ENCODE data around the gene NOL4L. TPM values are rescaled to one million over a fixed set of nuclear protein-coding genes. Genes with fewer than 3 reads are reported as not detected.
A peak's percentile ranks its signal among the peaks of the same experiment; 100 is the strongest.

Gene NOL4L
- total RNA-seq, 1 experiment from 2014 or later: 31.7 TPM

GRCh38 chr20:32511358-32512046, 73.6 kb downstream of the NOL4L start:
- no CpG with 5 or more reads among the region's 12 CpGs for WGBS (ENCODE audit: extremely low coverage, insufficient read length, low lambda C conversion rate)
- Histone ChIP-seq H2AFZ (ENCODE audit: low read length) (no peak overlapping the region), H3K9ac (ENCODE audit: extremely low read depth, insufficient read length, low read length) (no peak overlapping the region), H4K5ac (ENCODE audit: insufficient read length, low read depth, low read length) (no peak overlapping the region), H3K4me2 (ENCODE audit: insufficient read depth, insufficient read length, low read length) (no peak overlapping the region), H4K8ac (replicated peaks; ENCODE audit: insufficient read length, low read depth, low read length) (no peak overlapping the region), H2BK15ac (ENCODE audit: low read depth, low read length) (no peak overlapping the region), H2BK20ac (ENCODE audit: low read depth, low read length, poor library complexity, severe bottlenecking) (no peak overlapping the region), H4K91ac (ENCODE audit: insufficient read length, low read depth, low read length) (no peak overlapping the region), H3K18ac (ENCODE audit: insufficient read length, low read depth, low read length) (no peak overlapping the region), H2BK12ac (ENCODE audit: insufficient read length, low read depth, low read length) (no peak overlapping the region), H2BK120ac (ENCODE audit: low read depth, low read length, poor library complexity, severe bottlenecking) (no peak overlapping the region), H3K27me3 (ENCODE audit: insufficient read depth, low read length) (no peaks in the 10 kb centered on the region), H2AK5ac (ENCODE audit: insufficient read length, low read length) (no peak overlapping the region), H3T11ph (ENCODE audit: low read length) (no peak overlapping the region), H3K9me3 (ENCODE audit: control insufficient read depth, low read depth, low read length) (no peaks in the 10 kb centered on the region), H3K79me2 (ENCODE audit: insufficient read depth, low read length) (no peaks in the 10 kb centered on the region), H3K79me1 (ENCODE audit: insufficient read depth, low read depth, low read length, poor library complexity, severe bottlenecking) (no peaks in the 10 kb centered on the region), H3K4ac (ENCODE audit: low read depth, low read length) (no peak overlapping the region), H3K14ac (ENCODE audit: insufficient read depth, low read length) (peak overlapping the region; percentile 24), H3K23me2 (ENCODE audit: insufficient read length, low read depth, low read length, poor library complexity, severe bottlenecking) (no peaks in the 10 kb centered on the region), H3K27ac (ENCODE audit: insufficient read length, low read depth, low read length) (no peak overlapping the region), H3K23ac (ENCODE audit: insufficient read length, low read depth, low read length) (no peak overlapping the region), H4K20me1 (ENCODE audit: control insufficient read depth, insufficient read depth, insufficient read length) (no peaks in the 10 kb centered on the region), H3K4me1 (ENCODE audit: insufficient read depth, low read length) (no peaks in the 10 kb centered on the region; the same call in 1 of the 2 replicates), H2BK5ac (ENCODE audit: insufficient read length, low read length) (no peak overlapping the region), H3K56ac (ENCODE audit: insufficient read length, low read depth, low read length) (no peak overlapping the region)
- H3K9me3 Mint-ChIP-seq: no peaks in the 10 kb centered on the region
- H3K27me3 Mint-ChIP-seq (ENCODE audit: low read depth): peaks cover 24% of the 10 kb centered on the region
- 0 out of 7 replicates have a peak overlapping the region, but pooled peaks of 1 of the 3 experiments have one; percentile 40 for H3K27ac Mint-ChIP-seq
- TF ChIP-seq, protein P1, sequence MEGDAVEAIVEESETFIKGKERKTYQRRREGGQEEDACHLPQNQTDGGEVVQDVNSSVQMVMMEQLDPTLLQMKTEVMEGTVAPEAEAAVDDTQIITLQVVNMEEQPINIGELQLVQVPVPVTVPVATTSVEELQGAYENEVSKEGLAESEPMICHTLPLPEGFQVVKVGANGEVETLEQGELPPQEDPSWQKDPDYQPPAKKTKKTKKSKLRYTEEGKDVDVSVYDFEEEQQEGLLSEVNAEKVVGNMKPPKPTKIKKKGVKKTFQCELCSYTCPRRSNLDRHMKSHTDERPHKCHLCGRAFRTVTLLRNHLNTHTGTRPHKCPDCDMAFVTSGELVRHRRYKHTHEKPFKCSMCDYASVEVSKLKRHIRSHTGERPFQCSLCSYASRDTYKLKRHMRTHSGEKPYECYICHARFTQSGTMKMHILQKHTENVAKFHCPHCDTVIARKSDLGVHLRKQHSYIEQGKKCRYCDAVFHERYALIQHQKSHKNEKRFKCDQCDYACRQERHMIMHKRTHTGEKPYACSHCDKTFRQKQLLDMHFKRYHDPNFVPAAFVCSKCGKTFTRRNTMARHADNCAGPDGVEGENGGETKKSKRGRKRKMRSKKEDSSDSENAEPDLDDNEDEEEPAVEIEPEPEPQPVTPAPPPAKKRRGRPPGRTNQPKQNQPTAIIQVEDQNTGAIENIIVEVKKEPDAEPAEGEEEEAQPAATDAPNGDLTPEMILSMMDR (conservative IDR thresholded peaks at IDR 0.05): no peak
- no peaks in the 10 kb centered on the region; a peak in 1 of 7 replicates for H3K36me3 Mint-ChIP-seq (ENCODE audit: insufficient read depth in 1 of 3, low read depth in 3 of 3)
- H3K4me3 Mint-ChIP-seq: no peak overlapping the region
- no peak for DNase-seq
- peaks cover 28 to 33% of the 10 kb centered on the region in 2 experiments for H3K4me1 Mint-ChIP-seq
